Esophagus squamous epithelium (tissue), 4 donors: ENCODE data around the gene MPC1L.

Experiments
- POLR2A ChIP-seq, 4 donors: fragments of 450-650 bp; IDR thresholded peaks; one replicate each; pipeline ENCODE4 v1.6.1; 2017; ENCODE audit warnings: antibody characterized with exemption in 4 of 4, mild to moderate bottlenecking in 4 of 4, moderate library complexity in 3 of 4
- TF ChIP-seq, protein P1 (sequence below), 6 experiments: fragments of 450-650 bp in 4 of 6; fragments of 200-600 bp in 2 of 6; sonication (generic) in 2 of 6; IDR thresholded peaks; one replicate each; pipeline ENCODE4 v1.5.1; 2016 to 2019; ENCODE audit warnings: antibody characterized with exemption in 6 of 6, mild to moderate bottlenecking in 4 of 6, moderate library complexity in 4 of 6

DNA sequence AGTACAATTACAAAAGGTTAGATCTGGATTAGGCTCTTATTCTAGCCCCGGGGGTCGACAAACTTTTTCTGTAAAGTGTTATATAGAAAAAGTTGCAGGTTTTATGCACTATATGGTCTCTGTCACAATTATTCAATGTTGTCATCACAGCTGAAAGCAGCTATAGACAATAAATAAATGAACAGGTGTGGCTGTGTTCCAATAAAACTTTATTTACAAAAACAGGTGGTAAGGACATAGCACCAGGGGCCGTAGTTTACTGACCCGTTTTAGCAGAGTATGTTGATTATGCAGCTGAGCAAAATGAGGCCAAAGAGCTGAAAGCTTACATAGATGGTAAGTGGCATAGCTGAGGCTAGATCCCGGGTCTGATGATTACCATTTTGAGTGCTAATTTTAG lies 37.2 kb downstream of the MPC1L start:
- TF ChIP-seq, protein P1, sequence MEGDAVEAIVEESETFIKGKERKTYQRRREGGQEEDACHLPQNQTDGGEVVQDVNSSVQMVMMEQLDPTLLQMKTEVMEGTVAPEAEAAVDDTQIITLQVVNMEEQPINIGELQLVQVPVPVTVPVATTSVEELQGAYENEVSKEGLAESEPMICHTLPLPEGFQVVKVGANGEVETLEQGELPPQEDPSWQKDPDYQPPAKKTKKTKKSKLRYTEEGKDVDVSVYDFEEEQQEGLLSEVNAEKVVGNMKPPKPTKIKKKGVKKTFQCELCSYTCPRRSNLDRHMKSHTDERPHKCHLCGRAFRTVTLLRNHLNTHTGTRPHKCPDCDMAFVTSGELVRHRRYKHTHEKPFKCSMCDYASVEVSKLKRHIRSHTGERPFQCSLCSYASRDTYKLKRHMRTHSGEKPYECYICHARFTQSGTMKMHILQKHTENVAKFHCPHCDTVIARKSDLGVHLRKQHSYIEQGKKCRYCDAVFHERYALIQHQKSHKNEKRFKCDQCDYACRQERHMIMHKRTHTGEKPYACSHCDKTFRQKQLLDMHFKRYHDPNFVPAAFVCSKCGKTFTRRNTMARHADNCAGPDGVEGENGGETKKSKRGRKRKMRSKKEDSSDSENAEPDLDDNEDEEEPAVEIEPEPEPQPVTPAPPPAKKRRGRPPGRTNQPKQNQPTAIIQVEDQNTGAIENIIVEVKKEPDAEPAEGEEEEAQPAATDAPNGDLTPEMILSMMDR (IDR thresholded peaks at IDR 0.05): no peak
- no peak for TF ChIP-seq POLR2A (IDR thresholded peaks at IDR 0.05)
